Coronary artery (tissue), 2 donors: ENCODE results near the gene CORO2A.

Experiments used
- DNase-seq: peaks from one replicate; pipeline ENCODE4 v3.0.0-alpha.2; 2017; ENCODE audit warnings: low spot score
- H3K27ac ChIP-seq, 2 donors: fragments of 200-600 bp; sonication (generic); one replicate each; pipeline ENCODE4 v1.5.1; 2016 to 2019
- H3K4me3 ChIP-seq: fragments of 200-600 bp; sonication (generic); 2 replicates; pipeline ENCODE4 v1.5.1; 2016; ENCODE audit warnings: mild to moderate bottlenecking, moderate library complexity
- CTCF ChIP-seq: fragments of 200-600 bp; sonication (generic); IDR thresholded peaks from one replicate; pipeline ENCODE4 v1.5.1; 2019; ENCODE audit warnings: antibody characterized with exemption

CORO2A gene

GRCh38 chr9:98172604-98173003 is 19.8 kb downstream of the CORO2A start:
- TF ChIP-seq CTCF = no peak
- no peak for DNase-seq
- Histone ChIP-seq H3K4me3 (no peak overlapping the region), H3K27ac (no peak overlapping the region)

GRCh38 chr9:98171176-98171925 is 21.1 kb downstream of the CORO2A start:
- H3K27ac ChIP-seq = no peak overlapping the region
- no peak for DNase-seq
- H3K4me3 ChIP-seq = no peak overlapping the region
- no peak for TF ChIP-seq CTCF

GRCh38 chr9:98168941-98169488 is 23.4 kb downstream of the CORO2A start:
- DNase-seq = no peak
- Histone ChIP-seq H3K4me3 (no peak overlapping the region), H3K27ac (no peak overlapping the region)
- no peak for TF ChIP-seq CTCF

DNA sequence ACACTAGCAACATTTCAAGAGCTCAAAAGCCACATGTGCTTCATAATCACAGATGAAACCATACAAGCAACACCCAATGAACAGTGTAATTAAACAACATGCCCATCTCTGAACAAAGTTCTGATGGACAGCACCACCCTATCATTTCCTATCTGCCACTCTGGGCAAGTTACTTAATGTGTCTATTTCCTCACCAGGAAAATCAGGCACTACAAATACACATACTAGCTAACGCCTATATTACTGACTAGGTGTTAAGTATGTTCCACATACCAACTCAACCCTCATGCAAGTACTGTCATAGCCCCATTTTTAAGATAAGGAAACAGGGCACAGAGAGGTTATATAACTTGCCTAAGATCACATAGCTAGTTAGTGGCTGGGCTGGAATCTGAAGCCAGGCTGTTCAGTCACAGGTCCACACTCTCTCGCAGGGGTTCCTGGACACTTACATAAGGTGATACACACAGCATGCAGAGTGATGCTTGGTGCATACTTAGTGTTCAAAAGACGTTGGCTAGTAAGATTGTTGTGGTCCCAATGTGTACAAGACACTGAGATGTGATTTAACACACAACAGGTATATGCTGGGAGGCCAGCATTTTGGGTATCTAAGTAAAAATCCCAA is 24.2 kb downstream of the CORO2A start:
- no peak for TF ChIP-seq CTCF
- no peak overlapping the region for H3K4me3 ChIP-seq
- DNase-seq = no peak
- no peak overlapping the region for H3K27ac ChIP-seq

- TF ChIP-seq CTCF = no peak
- H3K27ac ChIP-seq = no peak overlapping the region
- DNase-seq = no peak
- no peak overlapping the region for H3K4me3 ChIP-seq
Observed at GRCh38 chr9:98164912-98165311, 27.5 kb downstream of the CORO2A start.

- TF ChIP-seq CTCF = no peak
- no peak overlapping the region for H3K27ac ChIP-seq
- no peak for DNase-seq
- no peak overlapping the region for H3K4me3 ChIP-seq
Observed at GRCh38 chr9:98162613-98163012, 29.8 kb downstream of the CORO2A start.

DNA sequence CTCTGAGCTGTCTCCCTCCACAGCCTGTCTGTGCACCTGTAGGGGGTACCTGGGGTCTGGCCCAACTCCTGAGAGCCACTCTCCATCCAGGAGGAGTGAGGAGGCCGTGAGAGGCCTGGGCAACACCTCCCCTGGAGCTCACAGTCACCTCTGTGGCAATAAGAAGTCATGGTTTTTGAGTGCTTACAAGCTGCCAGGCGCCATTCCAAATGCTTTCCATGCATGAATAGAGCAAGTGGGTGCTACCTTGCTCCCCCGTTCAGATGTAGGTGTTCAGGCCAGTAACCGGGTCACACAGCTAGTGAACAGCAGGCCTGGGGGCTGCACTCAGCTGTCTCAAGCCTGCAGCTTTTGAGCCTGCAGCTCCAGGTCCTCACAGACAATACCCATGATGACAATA is 30.6 kb downstream of the CORO2A start:
- H3K27ac ChIP-seq = no peak overlapping the region
- no peak for TF ChIP-seq CTCF
- DNase-seq = no peak
- no peak overlapping the region for H3K4me3 ChIP-seq
